A549 (cell line): Measurements from ENCODE around the gene HDC. TPM values are rescaled to one million over a fixed set of nuclear protein-coding genes. Genes with fewer than 3 reads are reported as not detected.

Source experiments
- ATAC-seq, 2 experiments: fragments of 200-7000 bp in 1 of 2; fragments of >200 bp in 1 of 2; cut with Nextera tagmentation in 1 of 2; cut with Tn5 transposase in 1 of 2; 3 replicates each; pipeline versions ENCODE4 v1.8.0 to v1.9.1; 2018 to 2020; ENCODE audit warnings: mild to moderate bottlenecking in 1 of 2, moderate library complexity in 1 of 2
- CTCF ChIA-PET: fragments of 300-600 bp; sonication (Branson Sonifier 250); formaldehyde crosslinking; extraction: SDS; loops from one replicate; lab custom pipeline; 2021; ENCODE audit warnings: antibody characterized with exemption, inconsistent platforms; lab: Yijun Ruan, JAX
- POLR2A ChIA-PET: fragments of 350-600 bp; formaldehyde crosslinking; extraction: SDS; loops from one replicate; lab custom pipeline; 2021; ENCODE audit warnings: antibody characterized with exemption, inconsistent platforms; lab: Yijun Ruan, JAX
- DNase-seq, 2 experiments: peaks; one replicate each; pipeline versions ENCODE4 v3.0.0 to v3.0.0-alpha.2; 2011 to 2016; ENCODE audit warnings: low read depth in 1 of 2, low spot score in 1 of 2
- FAIRE-seq: peaks from 2 replicates; lab custom pipeline; 2011; peaks lifted over from hg19 to GRCh38; lab: Jason Lieb, UNC
- H3K27ac ChIP-seq, 2 experiments: fragments of >200 bp; sonication (Bioruptor Twin); formaldehyde crosslinking; 3 replicates each; pipeline ENCODE4 v1.5.1; 2016 to 2017
- H3K4me1 ChIP-seq: fragments of >200 bp; sonication (Bioruptor Twin); formaldehyde crosslinking; 3 replicates; pipeline ENCODE4 v1.6.1; 2016
- H3K4me2 ChIP-seq: fragments of >200 bp; sonication (Bioruptor Twin); formaldehyde crosslinking; 3 replicates; pipeline ENCODE4 v1.6.1; 2016
- H3K4me3 ChIP-seq: fragments of >200 bp; sonication (Bioruptor Twin); formaldehyde crosslinking; 3 replicates; pipeline ENCODE4 v1.5.1; 2016
- H3K9me3 ChIP-seq: fragments of >200 bp; sonication (Bioruptor Twin); formaldehyde crosslinking; 3 replicates; pipeline ENCODE4 v1.6.1; 2016
- BCL3 ChIP-seq: fragments of >200 bp; sonication (Bioruptor Twin); formaldehyde crosslinking; IDR thresholded peaks from 3 replicates; pipeline ENCODE4 v1.6.1; 2016
- CEBPB ChIP-seq, 2 experiments: fragments of >200 bp in 1 of 2; sonication (Bioruptor Twin) in 1 of 2; formaldehyde crosslinking in 1 of 2; IDR thresholded peaks; 2 replicates each; pipeline ENCODE4 v1.6.1; 2012 to 2016
- CHD4 ChIP-seq: fragments of 200-600 bp; sonication (generic); IDR thresholded peaks from 2 replicates; pipeline ENCODE4 v1.6.1; 2016; ENCODE audit warnings: antibody characterized with exemption, mild to moderate bottlenecking, borderline replicate concordance
- EP300 ChIP-seq, 2 experiments: fragments of >200 bp; sonication (Bioruptor Twin); formaldehyde crosslinking; IDR thresholded peaks; 2 replicates in 1 of 2; 3 replicates in 1 of 2; pipeline ENCODE4 v1.6.1; 2016 to 2017
- FOSB ChIP-seq: fragments of 250-450 bp; sonication (Bioruptor Pico); IDR thresholded peaks from 2 replicates; pipeline ENCODE4 v1.5.0; 2020; ENCODE audit warnings: mild to moderate bottlenecking, moderate library complexity
- FOXS1 ChIP-seq: fragments of 250-450 bp; sonication (Bioruptor Pico); IDR thresholded peaks from 2 replicates; pipeline ENCODE4 v1.5.0; 2020; ENCODE audit warnings: mild to moderate bottlenecking, moderate library complexity
- JUNB ChIP-seq: fragments of >200 bp; sonication (Bioruptor Twin); formaldehyde crosslinking; IDR thresholded peaks from 2 replicates; pipeline ENCODE4 v1.6.1; 2016
- MYC ChIP-seq: IDR thresholded peaks from 2 replicates; pipeline ENCODE4 v1.6.1; 2012; ENCODE audit warnings: mild to moderate bottlenecking, inconsistent platforms, low read length, improper control_type of control experiment, borderline replicate concordance
- NR3C1 ChIP-seq: fragments of >200 bp; sonication (Bioruptor Twin); formaldehyde crosslinking; IDR thresholded peaks from 3 replicates; pipeline ENCODE4 v1.6.1; 2017
- POLR2A ChIP-seq: IDR thresholded peaks from 2 replicates; pipeline ENCODE4 v1.6.1; 2012; ENCODE audit warnings: mild to moderate bottlenecking, low read length
- RAD21 ChIP-seq, 2 experiments: fragments of >200 bp in 1 of 2; sonication (Bioruptor Twin) in 1 of 2; formaldehyde crosslinking in 1 of 2; IDR thresholded peaks in 1 of 2; conservative IDR thresholded peaks in 1 of 2; 2 replicates in 1 of 2; 3 replicates in 1 of 2; pipeline ENCODE4 v1.6.1; 2012 to 2018; ENCODE audit warnings: inconsistent platforms in 1 of 2
- RFX5 ChIP-seq: fragments of 450-650 bp; IDR thresholded peaks from 2 replicates; pipeline ENCODE4 v1.7.1; 2014; ENCODE audit warnings: antibody characterized with exemption, mild to moderate bottlenecking, moderate library complexity
- SMC3 ChIP-seq: fragments of >200 bp; sonication (Bioruptor Twin); formaldehyde crosslinking; IDR thresholded peaks from 3 replicates; pipeline ENCODE4 v1.6.1; 2018; ENCODE audit warnings: inconsistent platforms
- SREBF2 ChIP-seq: fragments of 450-650 bp; IDR thresholded peaks from 2 replicates; pipeline ENCODE4 v1.6.1; 2014; ENCODE audit warnings: mild to moderate bottlenecking, moderate library complexity
- TFCP2L1 ChIP-seq: fragments of 250-450 bp; sonication (Bioruptor Pico); IDR thresholded peaks from 2 replicates; pipeline ENCODE4 v1.5.0; 2021; ENCODE audit warnings: mild to moderate bottlenecking
- ZC3H11A ChIP-seq: fragments of 450-650 bp; IDR thresholded peaks from 2 replicates; pipeline ENCODE4 v1.6.1; 2014; ENCODE audit warnings: antibody characterized with exemption, mild to moderate bottlenecking
- ZFP36 ChIP-seq: fragments of 450-650 bp; IDR thresholded peaks from 2 replicates; pipeline ENCODE4 v1.6.1; 2014; ENCODE audit warnings: borderline replicate concordance; ENCODE audit not compliant: partially characterized antibody
- ZNF302 ChIP-seq: fragments of 250-450 bp; sonication (Bioruptor Pico); IDR thresholded peaks from 2 replicates; pipeline ENCODE4 v1.9.0; 2021; ENCODE audit warnings: inconsistent platforms, mild to moderate bottlenecking, moderate library complexity
- WGBS: methylation state at CpG from one replicate; pipeline ENCODE4 v1.1.6; 2017; ENCODE audit errors: missing lambda C conversion rate; 5-methylcytosine and 5-hydroxymethylcytosine counted together
- polyA minus RNA-seq: library from RNA; depleted of rRNA, polyadenylated mRNA; stranded (reverse); fragments of >200 nt; gene quantifications from 2 replicates; pipeline ENCODE4 v1.2.3, GENCODE V29; 2011; rRNA and poly(A)+ RNA removed
- polyA plus RNA-seq, 4 experiments: library from polyadenylated mRNA; depleted of rRNA in 3 of 4; stranded (reverse); fragments of >200 nt; fragmentation: RNase III in 1 of 4; extraction: RNeasy Plus Mini Kit Qiagen cat#74134 plus additional on column Dnase treatment in 1 of 4; gene quantifications; 2 replicates in 3 of 4; 3 replicates in 1 of 4; pipeline ENCODE4 v1.2.3, GENCODE V29; 2011 to 2017

The HDC gene
- polyA plus RNA-seq (2011; rRNA removed) (0.13 and 0.16 TPM in 2 replicates), polyA plus RNA-seq (2017; fragmentation: RNase III; extraction: RNeasy Plus Mini Kit Qiagen cat#74134 plus additional on column Dnase treatment) (0.07 to 0.18 TPM (median 0.09 TPM) in 3 replicates), polyA minus RNA-seq (not detected in 2 replicates)
- polyA plus RNA-seq (2012; cell fraction: cytosol; rRNA removed), result 0.11 and 0.16 TPM in 2 replicates
- 0.66 and 0.92 TPM in 2 replicates for polyA plus RNA-seq (2012; cell fraction: nucleus; rRNA removed)

- ATAC-seq, result peak in 1 of 2 experiments; percentile 24; a peak in 1 of 6 replicates
- Histone ChIP-seq H3K27ac (no peak within 1 kb of the TSS), H3K4me2 (no peak within 1 kb of the TSS)
- ChIA-PET CTCF (no interaction called here), POLR2A (no interaction called here)
- no peak for TF ChIP-seq JUNB
- no peak for TF ChIP-seq EP300 (IDR thresholded peaks at IDR 0.05)
- no peak for TF ChIP-seq ZNF302
- no peak for TF ChIP-seq FOSB (CRISPR knock-in tag)
- TF ChIP-seq NR3C1, result no peak
- TF ChIP-seq, all 56 proteins: peak for 0
- 0 out of 3 replicates have a peak, but pooled peaks cover 6% of the 10 kb centered on the region for H3K4me1 ChIP-seq
- 77% methylated on average over 9 of the region's 9 CpGs for WGBS
- H3K4me3 ChIP-seq, result no peak within 1 kb of the TSS
- no peaks in the 10 kb centered on the region for H3K9me3 ChIP-seq
- FAIRE-seq (no peak), DNase-seq (no peak)
These were observed at the start of gene HDC for GRCh38 chr15:50265620-50266019. Gene HDC (minus strand): TSS chr15:50265726. CDS start chr15:50265623, 103 bp downstream.

GRCh38 chr15:50312636-50313035, 47.1 kb upstream of the HDC start:
- H3K4me3 ChIP-seq, result no peak overlapping the region
- no peak for ATAC-seq
- DNase-seq, result no peak
- ChIA-PET POLR2A (no interaction called here), CTCF (interaction anchor here (5.4 kb wide), 1 partner anchor 164 kb away, joined by 67 read pairs; no protein-coding TSS in a partner anchor)
- FAIRE-seq, result peak; percentile 70
- H3K4me2 ChIP-seq, result no peak overlapping the region
- H3K9me3 ChIP-seq, result peaks cover 10% of the 10 kb centered on the region; the same call in 2 of the 3 replicates
- WGBS, result 87% methylated on average over 2 of the region's 2 CpGs
- no peak for TF ChIP-seq POLR2A
- TF ChIP-seq CHD4, result no peak
- TF ChIP-seq SREBF2, result no peak
- no peak for TF ChIP-seq ZC3H11A
- H3K4me1 ChIP-seq, result peaks cover 25% of the 10 kb centered on the region
- no peak overlapping the region for H3K27ac ChIP-seq

GRCh38 chr15:50307799-50308198, 42.3 kb upstream of the HDC start:
- FAIRE-seq (no peak), DNase-seq (no peak), ATAC-seq (no peak)
- peaks cover 6% of the 10 kb centered on the region; the same call in 2 of the 3 replicates for H3K4me1 ChIP-seq
- no peak overlapping the region for H3K27ac ChIP-seq
- no peak overlapping the region for H3K4me2 ChIP-seq
- H3K4me3 ChIP-seq, result no peak overlapping the region
- peaks cover 20% of the 10 kb centered on the region; the same call in 2 of the 3 replicates for H3K9me3 ChIP-seq
- TF ChIP-seq SMC3 (no peak), ZNF302 (no peak)
- ChIA-PET CTCF (interaction anchor here (0.6 to 1.6 kb wide), 2 partner anchors 11 to 160 kb away, joined by 3 to 6 read pairs; no protein-coding TSS in a partner anchor), POLR2A (no interaction called here)

GRCh38 chr15:50304836-50305235, 39.3 kb upstream of the HDC start:
- no peak overlapping the region for H3K4me3 ChIP-seq
- FAIRE-seq, result no peak
- 85% methylated on average over 1 of the region's 1 CpG for WGBS
- ATAC-seq, result no peak
- CTCF ChIA-PET, result interaction anchor here (2.4 kb wide), 1 partner anchor 156 kb away, joined by 10 read pairs; no protein-coding TSS in a partner anchor
- DNase-seq, result no peak
- H3K4me2 ChIP-seq, result no peak overlapping the region
- H3K9me3 ChIP-seq, result peaks cover 20% of the 10 kb centered on the region; the same call in 2 of the 3 replicates
- no peak overlapping the region for H3K27ac ChIP-seq
- POLR2A ChIA-PET, result no interaction called here
- TF ChIP-seq EP300 (IDR thresholded peaks at IDR 0.05) (no peak), MYC (no peak), CEBPB (IDR thresholded peaks at IDR 0.05) (no peak), CHD4 (no peak), RAD21 (conservative IDR thresholded peaks at IDR 0.05 in 1 of 2, IDR thresholded peaks at IDR 0.05 in 1 of 2) (no peak), RFX5 (no peak)
- no peaks in the 10 kb centered on the region for H3K4me1 ChIP-seq

GRCh38 chr15:50302581-50302980, 37.1 kb upstream of the HDC start:
- CTCF ChIA-PET, result interaction anchor here (1.4 kb wide), 1 partner anchor 119 kb away, joined by 3 read pairs; no protein-coding TSS in a partner anchor

More at GRCh38 chr15:50302581-50302980, 37.1 kb upstream of the HDC start:
- 100% methylated on average over 1 of the region's 1 CpG for WGBS
- no peak for FAIRE-seq
- H3K4me2 ChIP-seq, result no peak overlapping the region
- no peak for ATAC-seq
- peaks cover 10% of the 10 kb centered on the region; the same call in 1 of the 3 replicates for H3K9me3 ChIP-seq
- no peak overlapping the region for H3K27ac ChIP-seq
- H3K4me1 ChIP-seq, result no peaks in the 10 kb centered on the region
- POLR2A ChIA-PET, result no interaction called here
- DNase-seq, result no peak
- no peak for TF ChIP-seq BCL3
- no peak for TF ChIP-seq EP300 (IDR thresholded peaks at IDR 0.05)
- TF ChIP-seq FOXS1, result no peak
- TF ChIP-seq ZFP36, result no peak
- TF ChIP-seq TFCP2L1 (CRISPR knock-in tag), result no peak
- H3K4me3 ChIP-seq, result no peak overlapping the region
